Iris pigment epithelial cell (primary cell): ENCODE results near the gene C5orf15.
"Not testable (repeated sequence)": the region's sequence is repeated elsewhere in the genome, so short reads cannot be mapped to it uniquely, and the experiment has no call there.

Experiments used
- DNase-seq: peaks from one replicate; pipeline ENCODE4 v3.0.0-alpha.2; 2011; ENCODE audit warnings: low read depth

C5orf15 gene

DNA sequence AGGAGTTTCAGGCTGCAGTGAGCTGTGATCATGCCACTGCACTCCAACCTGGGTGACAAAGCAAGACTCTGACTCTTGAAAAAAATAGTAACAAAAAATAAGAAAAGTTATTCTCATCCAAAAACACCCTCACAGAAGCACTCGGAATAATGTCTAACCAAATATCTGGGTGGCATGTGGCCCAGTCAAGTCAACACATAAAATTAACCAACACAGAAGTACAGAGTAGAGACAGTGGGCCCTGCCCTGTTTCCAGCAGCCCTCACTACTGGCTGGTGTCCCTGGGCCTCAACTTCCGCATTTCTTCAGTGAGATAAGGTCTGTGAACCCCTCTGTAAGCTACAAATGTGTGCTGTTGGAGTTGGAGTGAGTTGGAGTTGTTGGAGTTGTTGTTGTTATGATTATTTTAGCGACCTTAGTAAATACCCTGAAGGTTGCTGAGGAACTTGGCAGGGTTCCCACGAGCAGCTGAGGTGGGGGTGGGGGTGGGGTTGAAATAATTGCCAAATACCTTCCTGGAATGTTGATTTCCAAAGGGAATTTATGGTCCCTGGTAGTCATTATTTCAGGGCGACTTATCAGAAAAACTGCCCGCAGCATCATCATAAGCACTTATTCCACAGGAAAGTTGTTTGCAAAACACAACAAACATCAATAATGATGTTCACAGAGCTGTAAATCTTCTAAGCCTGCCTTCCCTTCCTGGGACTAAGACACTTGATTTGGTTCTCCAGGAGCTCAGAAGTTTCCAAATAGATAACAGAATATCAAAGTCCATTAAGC lies 30.2 kb downstream of the C5orf15 start:
- DNase-seq = no peak

DNA sequence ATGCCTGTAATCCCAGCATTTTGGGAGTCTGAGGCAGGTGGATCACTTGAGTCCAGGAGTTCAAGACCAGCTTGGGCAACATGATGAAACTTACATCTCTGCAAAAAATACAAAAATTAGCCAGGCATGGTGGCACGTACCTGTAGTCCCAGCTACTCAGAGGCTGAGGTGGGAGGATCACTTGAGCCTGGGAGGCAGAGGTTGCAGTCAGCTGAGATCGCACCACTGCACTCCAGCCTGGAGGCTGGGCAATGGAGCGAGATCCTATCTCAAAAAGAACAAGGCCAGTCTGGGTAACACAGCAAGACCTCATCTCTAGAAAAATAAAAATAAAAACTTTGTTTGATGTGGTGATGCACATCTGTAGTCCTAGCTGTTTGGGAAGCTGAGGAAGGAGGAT lies 30.8 kb downstream of the C5orf15 start:
- not testable (repeated sequence) for DNase-seq

GRCh38 chr5:133936651-133937015 lies 31.8 kb downstream of the C5orf15 start:
- DNase-seq = no peak

DNA sequence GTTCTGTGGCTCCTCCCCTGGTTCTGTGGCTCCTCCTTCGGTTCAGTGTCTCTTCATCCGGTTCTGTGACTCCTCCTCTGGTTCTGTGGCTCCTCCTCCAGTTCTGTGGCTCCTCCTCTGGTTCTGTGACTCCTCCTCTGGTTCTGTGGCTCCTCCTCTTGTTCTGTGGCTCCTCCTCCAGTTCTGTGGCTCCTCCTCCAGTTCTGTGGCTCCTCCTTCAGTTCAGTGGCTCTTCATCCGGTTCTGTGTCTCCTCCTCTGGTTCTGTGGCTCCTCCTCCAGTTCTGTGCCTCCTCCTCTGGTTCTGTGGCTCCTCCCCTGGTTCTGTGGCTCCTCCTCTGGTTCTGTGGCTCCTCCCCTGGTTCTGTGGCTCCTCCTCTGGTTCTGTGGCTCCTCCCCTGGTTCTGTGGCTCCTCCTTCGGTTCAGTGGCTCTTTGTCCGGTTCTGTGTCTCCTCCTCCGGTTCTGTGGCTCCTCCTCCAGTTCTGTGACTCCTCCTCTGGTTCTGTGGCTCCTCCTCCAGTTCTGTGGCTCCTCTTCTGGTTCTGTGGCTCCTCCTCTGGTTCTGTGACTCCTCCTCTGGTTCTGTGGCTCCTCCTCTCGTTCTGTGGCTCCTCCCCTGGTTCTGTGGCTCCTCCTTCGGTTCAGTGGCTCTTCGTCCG lies 32.3 kb downstream of the C5orf15 start:
- not testable (repeated sequence) for DNase-seq

- no peak for DNase-seq
Measured at GRCh38 chr5:133935667-133935940, 32.8 kb downstream of the C5orf15 start.

- no peak for DNase-seq
Measured at GRCh38 chr5:133934822-133935666, 33.4 kb downstream of the C5orf15 start.

DNA sequence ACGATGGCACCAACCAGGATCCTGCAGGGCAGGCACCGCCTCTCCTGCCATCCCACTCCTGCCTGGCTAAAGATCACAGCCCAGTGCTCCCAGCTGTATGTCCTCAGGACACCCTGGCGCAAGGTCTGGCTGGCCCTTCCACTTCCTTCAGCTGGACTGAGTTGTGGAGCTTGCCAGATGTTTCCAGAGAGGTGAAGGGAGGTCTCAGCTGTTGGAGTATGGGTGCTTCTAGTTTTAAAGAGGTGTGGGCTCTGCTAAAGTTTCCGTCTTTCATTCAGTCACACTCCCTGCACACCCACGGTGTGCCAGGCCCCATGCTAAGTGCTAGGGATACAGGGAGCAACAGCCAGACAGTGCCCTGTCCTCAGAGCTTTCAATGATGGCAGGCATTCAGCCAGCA lies 34.1 kb downstream of the C5orf15 start:
- no peak for DNase-seq

DNA sequence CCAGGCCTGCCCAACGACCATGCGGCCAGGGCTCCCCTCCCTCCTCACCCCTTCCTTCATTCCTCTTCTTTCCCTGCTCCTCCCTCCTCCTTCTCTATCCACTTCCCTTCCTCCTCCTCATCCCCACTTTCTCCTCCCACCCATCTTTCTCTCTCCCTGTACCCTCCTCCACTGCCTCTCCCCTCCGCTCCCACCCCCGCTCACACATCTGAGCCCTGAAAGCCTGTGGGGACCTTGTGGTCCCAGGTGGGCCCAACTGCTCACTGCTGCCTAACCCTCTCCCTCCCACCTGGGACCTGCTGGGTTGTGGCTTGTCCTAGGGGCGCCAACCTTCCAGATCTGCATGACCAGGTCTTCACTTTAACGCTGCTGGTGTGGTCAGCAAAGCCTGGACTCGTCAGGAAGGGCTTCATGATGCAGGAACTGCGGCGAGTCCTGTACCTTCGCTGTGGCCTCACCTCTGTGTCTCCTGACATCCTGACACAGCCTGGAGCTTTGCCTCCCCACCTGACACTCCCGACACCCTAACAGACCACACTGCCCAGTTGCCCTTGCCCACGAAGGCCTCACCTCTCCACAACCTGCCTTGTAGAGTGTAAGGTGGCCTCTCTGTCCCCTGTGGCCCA lies 34.6 kb downstream of the C5orf15 start:
- no peak for DNase-seq

- DNase-seq = no peak
Measured at GRCh38 chr5:133933169-133933509, 35.3 kb downstream of the C5orf15 start.

DNA sequence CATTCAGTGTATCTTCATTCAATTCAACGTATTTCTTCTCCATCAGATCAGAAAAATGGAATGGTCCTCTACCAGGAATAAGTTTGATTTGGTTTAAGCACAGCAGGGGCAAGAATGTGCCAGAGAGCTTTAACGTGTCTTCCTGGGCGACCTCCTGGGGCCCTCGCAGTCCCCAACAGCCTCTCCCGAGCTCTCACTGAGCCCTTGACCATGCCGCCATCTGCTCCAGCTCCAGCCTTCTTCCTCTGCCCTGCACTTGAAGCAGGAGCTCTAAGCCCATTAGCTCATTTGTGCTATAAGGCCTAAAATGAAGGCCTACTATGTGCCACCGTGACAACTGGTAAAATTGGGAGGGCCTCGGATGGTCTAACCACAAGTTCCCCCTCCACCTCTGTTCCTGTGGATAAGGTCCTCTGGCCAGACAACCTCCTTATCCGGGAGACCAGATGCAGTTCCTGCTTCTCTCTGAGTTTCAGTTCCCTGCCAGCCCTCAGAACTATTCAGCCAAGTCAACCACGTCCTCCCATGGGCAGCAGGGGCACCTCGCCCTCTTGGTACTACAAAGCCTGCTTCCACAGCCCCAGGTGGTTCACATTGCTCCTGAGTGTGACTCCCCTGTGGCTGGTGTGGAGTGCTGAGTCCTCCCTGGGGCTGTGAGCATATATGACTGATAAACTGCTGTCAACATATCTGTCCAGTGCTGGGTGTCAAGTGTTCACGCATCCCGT lies 35.8 kb downstream of the C5orf15 start:
- DNase-seq = no peak

DNA sequence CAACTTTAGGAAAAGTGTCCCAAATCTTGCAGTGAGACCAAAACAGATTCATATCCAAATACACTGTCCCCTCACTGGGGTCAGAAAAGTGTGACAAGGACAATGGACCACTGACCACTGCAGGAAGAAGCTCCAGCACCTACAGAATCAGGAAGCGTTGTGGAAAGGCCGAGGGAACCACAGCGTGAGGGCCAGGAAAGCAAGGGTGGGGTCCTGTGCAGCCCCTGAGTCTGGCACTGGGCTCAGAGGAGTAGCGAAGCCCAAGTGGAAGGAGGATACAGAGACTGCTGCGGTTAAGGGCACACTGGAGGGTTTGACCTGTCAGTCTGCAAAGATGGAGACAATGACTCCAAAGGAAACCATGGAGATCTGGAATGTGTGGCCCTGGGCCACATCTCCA lies 36.9 kb downstream of the C5orf15 start:
- no peak for DNase-seq

- DNase-seq = no peak
Measured at GRCh38 chr5:133930813-133931090, 37.7 kb downstream of the C5orf15 start.

DNA sequence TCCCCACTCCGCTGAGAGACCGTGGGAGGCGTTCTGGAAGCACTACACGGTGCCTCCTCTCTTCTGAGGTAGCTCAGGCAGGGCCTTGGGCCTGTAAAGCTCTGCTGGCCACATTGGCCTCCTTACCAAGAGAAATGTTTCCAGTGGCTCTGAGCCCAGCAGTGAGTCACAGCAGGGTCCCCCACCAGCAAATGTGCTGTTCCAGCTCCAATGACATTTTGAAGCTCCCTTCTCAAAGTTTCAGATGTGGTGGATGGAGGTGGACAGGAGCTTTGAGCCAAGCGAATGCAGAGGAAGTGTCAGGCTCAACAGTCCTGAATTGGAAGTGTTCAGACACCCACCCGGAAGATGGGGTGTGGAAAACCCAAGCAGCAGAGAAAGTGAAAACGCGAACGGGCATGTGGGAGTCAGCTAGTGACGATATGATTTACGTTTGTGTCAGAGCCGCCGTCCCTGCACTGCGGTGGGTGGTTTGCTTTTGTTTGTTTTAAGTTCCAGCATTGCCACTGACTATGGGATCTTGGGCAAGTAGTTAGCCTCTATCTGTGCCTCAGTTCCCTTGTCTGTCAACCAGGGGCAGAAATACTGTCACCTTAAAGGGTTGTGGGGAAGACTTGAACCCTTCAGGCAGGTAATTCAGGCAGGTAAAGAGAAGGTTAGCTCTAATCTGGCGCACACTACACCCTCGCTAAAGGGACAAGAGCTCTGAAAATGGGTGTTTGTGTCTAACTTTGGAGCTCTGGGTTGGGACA lies 38.2 kb downstream of the C5orf15 start:
- DNase-seq = peak; percentile 47

DNA sequence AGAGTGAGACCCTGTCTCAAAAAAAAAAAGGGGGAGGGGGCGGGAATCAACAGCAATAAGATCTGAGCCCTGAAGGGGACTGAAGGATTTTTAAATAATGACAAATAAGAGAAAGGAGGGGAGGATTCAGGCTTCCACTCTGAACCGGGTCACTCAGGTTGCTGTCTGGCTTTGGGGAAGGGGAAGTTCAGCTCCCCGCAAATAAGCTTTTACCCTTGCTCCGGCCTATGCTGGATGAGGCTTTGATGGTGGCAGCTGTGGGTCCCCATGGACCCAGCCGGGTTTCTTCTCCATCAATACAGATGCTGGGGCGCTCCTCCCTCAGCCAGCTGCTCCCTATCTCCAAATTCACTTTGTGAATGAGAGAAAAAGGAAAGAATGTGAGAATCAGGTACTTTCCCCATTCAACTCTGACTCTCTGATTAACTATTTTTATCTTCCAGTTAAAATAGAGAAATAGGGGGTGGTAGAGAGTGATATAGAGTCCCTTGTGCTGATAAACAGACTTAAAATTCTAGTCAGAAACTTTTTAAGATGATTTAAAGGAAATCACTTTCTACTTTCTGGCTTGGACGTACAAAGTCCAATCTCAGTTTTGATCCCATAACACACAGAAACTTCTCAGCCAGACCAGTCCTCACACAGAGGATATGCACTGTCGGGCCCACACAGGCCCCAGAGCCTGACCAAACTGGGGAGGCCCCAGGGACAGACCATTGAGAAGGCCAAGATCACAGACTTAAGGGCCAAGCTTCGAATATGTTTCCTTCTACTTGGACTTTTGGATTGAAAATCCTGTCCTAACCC lies 39.6 kb downstream of the C5orf15 start:
- no peak for DNase-seq

DNA sequence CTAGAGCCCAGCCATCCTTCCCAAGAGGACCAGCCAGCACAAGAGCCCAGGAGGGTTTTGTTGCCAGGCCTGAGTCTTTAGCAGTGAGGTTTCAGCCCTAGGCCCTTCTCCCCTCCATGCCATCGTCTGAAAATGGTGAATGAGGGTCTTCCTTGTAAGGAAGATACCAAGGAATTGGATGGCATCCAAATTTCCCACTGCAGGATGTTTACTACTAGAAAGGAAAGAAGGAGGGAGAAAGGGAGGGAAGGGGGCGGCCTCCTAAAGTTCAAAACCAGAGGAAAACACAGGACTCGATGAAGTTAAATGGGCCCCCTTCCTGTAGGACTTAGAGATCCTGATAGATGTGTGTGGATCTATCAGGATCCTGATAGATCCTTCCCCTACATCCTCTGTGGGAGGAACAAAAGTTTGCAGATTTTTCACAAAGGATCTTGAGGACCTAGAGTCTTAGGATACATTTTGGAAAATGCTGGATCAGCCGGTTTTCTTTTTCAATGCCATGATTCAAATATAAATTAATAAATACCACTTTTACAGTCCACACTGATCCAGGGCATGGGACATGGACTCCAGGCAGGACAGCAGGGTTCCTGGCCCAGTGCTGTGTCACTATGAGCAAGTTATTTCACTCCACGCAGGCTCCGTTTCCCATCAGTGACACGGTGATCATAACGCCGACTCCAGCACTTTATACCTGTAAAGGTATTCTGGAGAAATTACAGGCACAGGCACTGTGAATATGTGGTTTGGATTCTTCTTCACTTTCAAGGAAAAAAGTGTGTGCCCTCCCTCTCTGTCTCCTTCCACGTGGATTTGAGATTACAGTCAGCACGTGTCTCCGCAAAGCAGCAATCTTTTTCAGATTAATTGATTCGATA lies 40.9 kb downstream of the C5orf15 start:
- DNase-seq = no peak

- no peak for DNase-seq
Measured at GRCh38 chr5:133926489-133927299, 41.7 kb downstream of the C5orf15 start.

DNA sequence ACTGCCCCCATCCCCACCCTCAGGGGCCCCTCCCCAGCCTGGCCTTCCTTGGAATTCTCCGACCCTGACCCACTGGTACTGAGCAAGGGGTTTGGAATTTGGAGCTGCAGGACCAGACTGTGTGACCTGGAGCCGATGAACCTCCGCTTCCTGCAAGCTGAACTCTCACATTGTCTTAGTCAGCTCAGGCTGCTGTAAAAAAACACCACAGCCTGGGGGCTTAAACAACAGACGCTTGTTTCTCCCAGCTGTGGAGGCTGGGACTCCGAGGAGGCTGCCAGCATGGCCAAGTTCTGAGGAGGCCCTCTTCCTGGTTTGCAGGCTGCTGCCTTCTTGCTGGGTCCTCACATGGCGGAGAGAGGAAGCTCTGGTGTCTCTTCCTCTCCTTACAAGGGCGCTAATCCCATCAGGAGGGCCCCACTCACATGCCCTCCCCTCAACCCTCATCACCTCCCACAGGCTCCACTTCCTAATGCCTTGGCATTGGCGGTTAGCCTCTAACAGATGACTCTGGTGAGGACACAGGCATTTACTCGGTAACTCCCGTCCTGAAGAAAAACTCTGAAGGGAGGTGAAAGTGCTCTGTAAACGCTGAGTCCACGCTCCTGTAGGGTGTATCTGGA lies 42.4 kb downstream of the C5orf15 start:
- peak; percentile 44 for DNase-seq

DNA sequence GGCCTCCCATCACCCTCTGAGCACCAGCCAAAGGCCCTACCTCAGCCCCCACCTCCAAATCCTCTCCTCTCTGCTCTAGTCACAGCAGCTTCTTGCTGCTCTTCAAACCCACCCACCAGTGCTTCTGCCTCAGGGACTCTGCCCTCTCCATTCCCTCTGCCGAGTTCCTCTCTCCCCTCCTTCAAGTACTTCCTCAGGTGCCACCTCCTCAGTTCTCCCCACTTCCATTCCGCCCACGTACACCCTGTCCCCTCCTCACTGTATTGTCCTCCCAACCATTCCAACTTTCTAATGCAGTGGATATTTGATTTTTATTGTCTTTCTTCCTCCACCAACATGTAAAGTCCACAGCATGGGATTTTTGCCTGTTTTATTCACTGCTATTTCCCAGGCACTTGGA lies 43.2 kb downstream of the C5orf15 start:
- no peak for DNase-seq
